ENCODE measurements around the gene SEZ6L2.
"Not testable (repeated sequence)": the region's sequence is repeated elsewhere in the genome, so short reads cannot be mapped to it uniquely, and the experiment has no call there.

Gene SEZ6L2

DNA sequence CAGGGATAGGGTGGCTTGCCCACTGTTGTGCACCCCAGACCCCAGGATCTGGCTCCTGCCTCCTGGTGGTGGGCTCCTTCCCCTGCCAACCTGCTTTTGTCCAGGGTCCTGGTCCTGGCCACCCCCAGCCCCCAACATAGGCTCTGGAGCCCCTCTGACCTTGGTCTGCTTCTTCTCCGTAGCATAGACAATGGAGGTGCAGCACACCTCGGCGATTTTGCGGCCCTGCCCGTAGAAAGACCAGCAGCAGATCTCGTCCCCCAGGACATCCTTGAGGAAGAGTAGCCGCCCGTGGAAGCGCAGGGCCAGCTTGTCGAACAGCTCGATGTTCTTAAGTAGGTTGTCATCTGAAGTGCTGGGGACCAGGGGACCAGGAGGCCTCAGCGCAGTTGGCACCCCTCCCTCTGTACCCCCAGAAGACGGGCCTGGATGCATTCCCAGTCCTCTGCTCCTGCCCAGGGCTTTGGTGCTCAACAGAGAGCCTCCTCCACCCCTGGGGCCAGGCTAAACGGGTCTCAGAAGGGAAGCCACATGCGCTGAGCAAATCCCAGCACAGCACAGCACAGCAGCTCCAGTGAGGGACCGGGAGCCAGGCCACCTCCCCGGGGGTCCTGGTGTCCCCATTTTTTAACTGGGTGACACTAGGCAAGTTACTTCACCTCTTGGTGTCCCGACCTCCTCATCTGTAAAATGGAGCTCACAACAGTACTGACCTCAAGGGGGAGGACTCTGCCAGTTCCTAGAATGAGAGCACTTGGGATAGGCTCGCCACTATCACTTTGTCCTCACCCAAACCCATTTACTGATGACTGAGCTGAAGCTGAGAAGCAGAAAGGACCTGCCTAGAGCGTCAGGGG is 11.7 kb upstream of the SEZ6L2 start:
- DNase-seq (ENCODE audit: low read depth in 2 of 2): no peak

DNA sequence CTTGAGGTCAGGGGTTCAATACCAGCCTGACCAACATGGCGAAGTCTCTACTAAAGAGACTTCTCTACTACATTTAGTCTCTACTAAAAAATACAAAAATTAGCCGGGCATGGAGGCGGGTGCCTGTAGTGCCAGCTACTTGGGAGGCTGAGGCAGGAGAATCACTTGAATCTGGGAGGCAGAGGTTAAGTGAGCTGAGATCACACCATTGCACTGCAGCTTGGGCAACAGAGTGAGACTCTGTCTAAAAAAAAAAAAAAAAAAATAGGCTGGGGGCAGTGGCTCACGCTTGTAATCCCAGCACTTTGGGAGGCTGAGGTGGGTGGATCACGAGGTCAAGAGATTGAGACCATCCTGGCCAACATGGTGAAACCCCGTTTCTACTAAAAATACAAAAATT is 10.5 kb upstream of the SEZ6L2 start:
- not testable (repeated sequence) for DNase-seq (ENCODE audit: low read depth in 2 of 2)

DNA sequence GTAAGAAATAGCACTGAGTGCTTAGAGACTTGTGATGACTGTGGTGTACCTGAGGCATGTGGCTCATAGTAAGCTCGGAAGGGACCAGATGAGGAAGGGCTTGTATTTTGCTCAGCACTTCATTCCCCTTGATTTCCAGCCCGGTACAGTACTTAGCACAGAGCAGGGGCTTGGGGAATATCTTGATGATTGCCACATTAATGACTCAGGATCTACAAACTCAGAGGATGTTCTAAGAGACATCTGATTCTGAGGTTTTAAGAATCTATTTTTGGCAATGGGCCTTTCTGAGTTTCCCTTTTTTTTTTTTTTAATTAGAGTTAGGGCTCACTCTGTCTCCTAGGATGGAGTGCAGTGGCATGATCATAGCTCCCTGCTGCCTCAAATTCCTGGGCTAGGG is 10.0 kb upstream of the SEZ6L2 start:
- DNase-seq (ENCODE audit: low read depth in 2 of 2): peak; percentile 21 to 24

DNA sequence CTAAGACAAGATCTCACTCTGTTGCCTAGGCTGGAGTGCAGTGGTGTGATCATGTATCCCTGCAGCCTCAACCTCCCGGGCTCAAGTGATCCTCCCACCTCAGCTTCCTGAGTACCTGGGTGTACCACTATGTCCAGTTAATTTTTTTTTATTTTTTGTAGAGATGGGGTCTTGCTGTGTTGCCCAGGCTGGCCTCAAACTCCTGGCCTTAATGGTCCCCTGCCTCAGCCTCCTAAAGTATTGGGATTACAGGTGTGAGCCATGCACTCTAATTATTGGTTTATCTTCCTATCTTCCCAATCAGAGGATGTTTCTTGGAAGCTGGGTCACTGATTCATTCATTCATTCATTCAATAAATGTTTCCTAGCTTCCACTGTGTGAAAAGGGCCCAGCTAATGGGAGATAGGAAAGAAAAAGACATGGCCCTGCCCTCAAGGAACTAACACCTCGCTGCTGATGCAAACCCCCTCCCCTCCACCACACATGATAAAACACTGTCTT is 9.4 kb upstream of the SEZ6L2 start:
- DNase-seq (ENCODE audit: low read depth in 2 of 2): no peak

DNA sequence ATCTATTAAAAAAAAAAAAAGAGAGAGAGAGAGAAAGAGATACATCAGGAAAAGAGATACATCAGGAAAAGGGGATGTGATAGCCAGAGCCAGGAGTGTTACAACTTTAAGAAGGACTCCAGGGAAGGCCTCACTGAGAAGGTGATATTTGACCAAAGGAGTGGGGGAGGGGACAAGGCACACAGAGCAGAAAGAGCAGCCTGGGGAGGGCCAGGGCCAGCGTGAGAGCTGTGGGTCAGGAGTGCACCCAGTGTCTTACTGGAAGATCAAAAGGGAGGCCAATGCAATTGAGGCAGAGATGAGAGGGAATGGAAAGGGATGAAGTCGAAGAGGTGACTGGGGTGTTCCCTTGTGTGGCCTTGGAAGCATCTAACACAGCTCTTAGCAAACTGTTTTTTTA is 8.6 kb upstream of the SEZ6L2 start:
- DNase-seq (ENCODE audit: low read depth in 2 of 2): no peak

DNA sequence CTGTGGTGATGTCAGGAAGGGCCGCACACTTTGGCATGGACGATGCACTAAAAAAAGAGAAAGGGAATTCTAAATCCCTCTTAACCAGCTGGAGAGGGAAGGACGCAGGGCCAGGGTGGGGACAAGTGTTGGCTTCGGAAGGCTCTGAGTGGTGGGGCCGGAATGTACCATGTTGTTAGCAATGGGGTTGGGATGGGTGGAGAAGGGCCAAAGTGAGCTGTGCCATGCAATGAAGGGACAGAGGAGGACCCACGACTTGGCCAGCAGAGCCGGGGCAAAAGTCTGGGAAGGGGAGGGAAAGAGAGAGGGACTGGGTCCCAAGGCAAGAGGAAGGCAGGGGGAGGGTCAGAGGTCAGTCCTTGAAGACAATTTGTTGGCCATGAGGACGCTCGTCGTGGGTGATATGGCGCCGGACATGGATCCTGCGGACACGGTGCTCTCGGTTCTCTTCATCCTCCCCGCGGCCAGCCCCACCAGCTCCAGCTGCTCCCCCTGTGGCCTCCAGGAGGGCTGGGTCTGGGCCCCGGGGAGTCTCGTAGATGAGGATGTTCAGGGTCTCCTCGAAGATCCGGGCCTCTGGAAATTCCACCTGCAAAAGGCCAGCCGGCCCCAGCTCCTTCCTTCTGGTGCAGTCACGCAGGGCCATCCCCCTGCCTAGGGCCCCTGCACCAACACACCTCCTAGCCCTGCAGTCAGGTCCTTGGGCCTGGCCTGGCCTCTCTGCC is 7.3 kb upstream of the SEZ6L2 start:
- no peak for DNase-seq (ENCODE audit: low read depth in 2 of 2)

DNA sequence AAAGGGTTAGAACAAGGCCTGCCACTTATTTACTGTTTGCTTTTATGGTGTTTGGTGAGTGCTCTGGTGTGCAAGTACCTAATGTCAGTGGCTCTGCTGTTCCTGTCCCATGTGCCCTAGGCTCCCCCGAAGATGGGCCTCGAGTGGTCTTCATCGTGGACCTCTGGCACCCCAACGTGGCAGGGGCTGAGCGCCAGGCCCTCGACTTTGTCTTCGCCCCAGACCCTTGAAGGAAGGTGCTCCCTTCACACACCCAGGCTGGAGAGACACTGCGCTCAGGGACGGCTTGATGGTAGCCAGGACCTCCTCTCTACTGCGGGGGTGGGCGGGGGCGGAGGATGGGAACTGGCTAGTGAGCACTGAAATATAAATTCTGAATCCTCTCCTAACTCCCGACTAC is 6.3 kb upstream of the SEZ6L2 start:
- DNase-seq (ENCODE audit: low read depth in 2 of 2): no peak

DNA sequence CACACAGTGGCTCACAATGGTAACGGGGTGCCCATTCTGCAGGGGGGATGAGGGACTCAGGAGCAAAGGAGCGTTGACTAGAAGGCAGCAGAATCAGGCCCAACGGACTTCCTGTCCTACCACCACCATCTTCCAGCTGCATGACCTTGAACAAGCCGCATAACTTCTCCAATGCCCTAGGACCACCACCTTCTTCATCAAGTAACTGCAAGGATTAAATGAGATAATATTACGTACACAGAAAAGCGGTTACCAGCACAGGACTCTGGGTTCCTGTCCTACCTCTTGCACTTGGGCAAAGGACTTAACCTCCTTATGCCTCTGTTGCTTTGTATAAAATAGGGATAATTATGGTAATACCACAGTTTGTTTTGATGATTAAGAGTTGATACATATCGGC is 5.6 kb upstream of the SEZ6L2 start:
- no peak for DNase-seq (ENCODE audit: low read depth in 2 of 2)

DNA sequence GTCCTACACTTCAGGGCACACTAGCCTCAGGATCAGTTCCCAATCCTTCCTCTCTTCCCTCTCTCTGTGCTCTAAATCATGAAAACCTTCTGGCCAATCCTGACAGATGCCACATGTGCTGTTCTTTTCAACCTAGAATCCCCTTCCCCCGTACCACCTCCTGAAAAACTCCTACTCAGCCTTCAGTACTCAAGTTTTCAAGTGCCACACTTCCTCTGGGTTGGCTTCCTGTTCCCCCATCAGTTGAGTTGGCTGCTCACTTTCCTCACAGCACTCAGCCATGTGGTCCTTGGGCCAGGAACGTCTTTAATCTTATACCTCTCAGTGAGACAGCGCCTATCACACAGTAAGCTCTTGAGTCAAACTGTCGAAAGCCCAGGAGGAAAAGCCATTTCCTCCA is 4.2 kb upstream of the SEZ6L2 start:
- no peak for DNase-seq (ENCODE audit: low read depth in 2 of 2)

DNA sequence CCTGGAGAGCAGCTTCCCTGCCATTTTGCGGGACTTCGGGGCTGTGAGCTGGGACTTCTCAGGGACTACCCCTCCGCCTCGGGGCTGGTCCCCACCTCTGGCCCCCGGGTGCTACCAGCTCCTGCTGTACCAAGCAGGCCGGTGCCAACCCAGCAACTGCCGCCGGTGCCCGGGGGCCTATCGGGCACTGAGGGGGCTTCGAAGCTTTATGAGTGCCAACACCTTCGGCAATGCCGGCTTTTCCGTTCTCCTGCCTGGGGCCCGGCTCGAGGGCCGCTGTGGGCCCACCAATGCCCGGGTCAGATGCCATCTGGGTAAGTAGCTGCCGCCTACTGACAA is 2.2 kb upstream of the SEZ6L2 start:
- DNase-seq (ENCODE audit: low read depth in 2 of 2): no peak

DNA sequence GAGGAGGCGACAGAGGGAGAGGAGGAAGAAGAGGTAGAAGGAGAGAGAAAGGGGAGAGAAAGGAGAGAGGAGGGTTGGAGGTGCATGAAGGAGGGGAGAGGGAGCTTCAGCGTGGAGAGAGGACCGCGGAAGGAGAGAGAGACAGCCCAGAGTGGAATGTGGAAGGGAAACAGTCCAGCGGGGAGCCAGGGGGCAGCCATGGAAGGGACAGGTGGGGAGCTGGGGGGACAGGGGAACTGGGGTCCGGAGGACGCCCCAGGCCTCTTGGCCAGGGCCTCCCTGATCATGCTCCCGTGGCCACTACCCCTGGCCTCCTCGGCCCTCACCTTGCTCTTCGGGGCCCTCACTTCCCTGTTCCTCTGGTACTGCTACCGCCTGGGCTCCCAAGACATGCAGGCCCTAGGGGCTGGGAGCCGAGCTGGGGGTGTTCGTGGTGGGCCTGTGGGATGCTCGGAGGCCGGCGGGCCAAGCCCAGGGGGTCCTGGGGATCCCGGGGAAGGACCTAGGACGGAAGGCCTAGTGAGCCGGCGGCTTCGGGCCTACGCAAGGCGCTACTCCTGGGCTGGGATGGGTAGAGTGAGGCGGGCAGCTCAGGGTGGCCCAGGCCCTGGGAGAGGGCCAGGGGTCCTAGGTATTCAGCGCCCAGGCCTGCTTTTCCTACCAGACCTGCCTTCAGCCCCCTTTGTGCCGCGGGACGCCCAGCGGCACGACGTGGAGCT is 1.7 kb upstream of the SEZ6L2 start:
- DNase-seq (ENCODE audit: low read depth in 2 of 2): no peak

DNA sequence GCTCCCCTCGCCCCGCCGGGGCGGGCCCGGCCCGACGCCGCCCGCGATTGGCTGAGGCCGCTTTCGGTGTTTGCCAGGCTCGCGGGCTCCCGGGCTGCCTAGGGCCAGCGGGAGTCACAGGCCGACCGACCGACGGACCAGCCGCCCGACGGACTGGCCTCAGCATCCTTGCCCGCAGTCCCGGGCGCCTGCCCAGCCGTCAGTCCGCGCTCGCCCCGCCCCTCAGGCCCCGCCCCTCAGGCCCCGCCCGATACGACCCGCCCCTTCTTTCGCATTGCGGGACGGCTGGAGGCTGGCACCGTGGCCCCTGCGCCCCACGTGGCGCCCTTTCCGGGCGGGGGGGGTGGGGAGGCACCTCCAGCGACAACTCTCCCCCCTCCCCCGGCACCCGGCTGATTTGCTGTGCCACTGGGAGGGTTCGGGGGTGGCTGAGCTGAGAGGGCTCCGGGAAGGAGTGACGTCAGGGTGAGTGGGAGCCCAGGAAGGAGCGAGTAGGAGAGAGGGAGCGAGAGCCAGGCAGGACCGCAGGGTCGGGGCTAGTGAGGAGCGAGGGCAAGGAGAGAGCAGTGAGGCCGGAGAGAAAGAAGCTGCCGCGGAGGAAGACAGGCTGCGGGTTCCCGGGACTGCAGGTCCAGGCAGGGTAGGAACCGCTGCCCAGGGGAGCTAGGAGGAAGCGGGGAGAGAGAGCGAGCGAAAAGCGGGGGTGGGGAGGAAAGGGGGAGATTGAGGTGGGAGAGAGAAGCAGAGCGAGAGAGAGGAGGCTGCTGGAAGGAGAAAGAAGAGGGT is 945 bp upstream of the SEZ6L2 start, which contains the start of gene ASPHD1:
Gene ASPHD1, plus strand, starts transcription at position 387 of the 786 bp plus-strand sequence. CDS start 484 bp downstream, outside the sequence.
- DNase-seq (ENCODE audit: low read depth in 2 of 2): peak; percentile 14 to 38

DNA sequence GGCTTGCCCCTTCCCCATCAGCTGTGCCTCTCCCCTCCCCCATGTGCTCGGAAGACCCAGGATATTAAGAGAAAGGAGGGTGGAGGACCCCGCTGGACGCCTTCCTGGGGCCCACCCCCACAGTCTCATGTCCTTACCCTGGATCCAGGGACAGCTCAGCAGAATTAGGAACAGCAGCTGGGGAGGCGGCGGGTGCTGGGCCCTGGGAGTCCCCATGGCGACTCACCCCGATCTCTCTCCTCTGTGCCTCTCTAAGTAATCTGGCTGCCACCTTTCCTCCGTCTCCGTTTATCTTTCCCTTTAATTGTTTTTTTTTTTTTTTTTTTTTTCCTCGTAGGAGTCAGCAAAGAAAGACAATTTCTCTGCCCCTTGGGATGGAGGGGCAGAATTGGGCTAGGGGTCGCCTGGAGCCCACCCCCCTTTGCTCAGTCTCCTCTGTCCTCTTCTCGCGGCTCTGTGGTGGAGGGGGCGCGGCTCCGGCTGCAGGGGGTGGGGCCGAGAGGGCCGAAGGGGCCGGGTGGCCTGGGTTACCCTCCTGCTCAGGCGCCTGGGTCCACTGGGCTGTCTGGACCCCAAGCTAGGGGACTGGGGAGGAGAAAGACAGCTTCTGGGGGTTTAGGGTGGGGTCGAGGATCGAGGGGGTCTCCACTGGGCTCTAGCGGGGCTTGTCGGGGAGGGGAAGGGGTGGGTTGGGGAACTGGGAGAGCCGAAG is 390 bp downstream of the SEZ6L2 start:
- no peak for DNase-seq (ENCODE audit: low read depth in 2 of 2)

DNA sequence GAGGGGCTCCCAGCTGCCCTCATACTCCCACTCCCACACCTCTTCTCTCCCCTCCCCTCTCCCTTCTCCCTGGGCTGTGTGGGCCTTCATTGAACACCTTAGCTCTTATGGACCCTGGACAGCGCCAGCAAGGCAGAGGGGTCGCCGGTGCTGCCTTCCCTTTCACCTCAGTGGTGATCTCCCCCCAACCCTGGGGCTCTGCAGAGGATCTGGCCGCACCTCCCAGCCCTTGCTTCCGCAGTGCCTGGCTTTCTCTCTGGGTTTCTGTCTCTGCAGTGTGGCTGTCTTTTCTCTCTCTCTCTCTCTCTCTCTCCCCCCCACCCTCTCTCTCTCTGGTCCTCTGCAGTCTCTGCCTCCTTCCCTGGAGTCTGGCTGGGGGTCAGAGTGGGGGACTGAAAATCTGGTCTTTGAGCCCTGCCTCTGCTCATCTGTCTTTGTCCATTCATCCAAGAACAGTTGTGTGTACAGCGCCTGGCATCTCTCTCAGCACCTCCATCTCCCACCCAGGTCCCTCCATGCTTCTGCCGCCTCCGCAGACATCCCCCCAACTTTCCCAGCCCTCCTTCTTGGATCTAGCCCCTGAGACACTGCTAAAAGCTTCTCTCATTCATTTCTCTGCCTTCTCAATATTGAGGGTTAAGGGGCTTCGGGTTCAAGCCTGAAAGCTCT is 1.1 kb downstream of the SEZ6L2 start:
- no peak for DNase-seq (ENCODE audit: low read depth in 2 of 2)

DNA sequence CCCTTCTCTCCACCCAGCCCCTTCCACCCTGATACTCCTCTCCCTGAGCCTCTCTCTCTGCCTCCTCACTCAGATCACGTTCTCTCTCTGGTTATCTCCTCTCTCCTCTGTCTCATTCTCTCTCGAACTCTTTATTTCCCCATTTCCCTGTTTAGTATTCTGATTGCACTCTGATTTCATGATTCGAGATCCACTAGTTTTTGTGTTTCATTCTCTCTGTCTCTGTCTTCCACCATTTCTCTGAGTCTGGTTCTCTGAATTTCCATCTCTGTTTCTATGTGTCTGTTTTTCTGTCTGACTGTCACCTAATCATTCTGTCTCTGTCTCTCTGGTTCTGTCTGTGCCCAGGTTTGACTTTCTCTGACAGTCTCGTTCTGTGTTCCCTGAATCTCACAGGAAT is 2.0 kb downstream of the SEZ6L2 start:
- DNase-seq (ENCODE audit: low read depth in 2 of 2): no peak

DNA sequence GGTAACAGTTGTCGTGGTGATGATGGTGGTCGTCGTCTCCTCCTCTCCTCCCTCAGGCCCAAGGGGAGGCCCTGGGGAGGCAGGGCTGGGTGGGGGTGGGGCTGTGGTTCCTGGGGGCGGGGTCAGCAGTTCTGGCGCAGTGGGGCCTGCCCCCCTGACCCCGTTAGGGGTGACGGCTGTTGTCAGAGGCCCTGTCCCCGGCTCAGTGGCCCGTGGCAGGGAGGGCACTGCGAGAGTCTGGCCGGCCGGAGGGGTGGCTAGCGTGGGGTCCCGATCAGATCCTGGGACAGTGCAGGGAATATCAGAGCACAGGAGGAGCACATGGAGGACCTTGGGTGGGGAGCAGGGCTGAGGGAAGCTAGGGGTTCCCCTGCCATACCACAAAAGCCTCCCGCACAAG is 2.5 kb downstream of the SEZ6L2 start:
- no peak for DNase-seq (ENCODE audit: low read depth in 2 of 2)

DNA sequence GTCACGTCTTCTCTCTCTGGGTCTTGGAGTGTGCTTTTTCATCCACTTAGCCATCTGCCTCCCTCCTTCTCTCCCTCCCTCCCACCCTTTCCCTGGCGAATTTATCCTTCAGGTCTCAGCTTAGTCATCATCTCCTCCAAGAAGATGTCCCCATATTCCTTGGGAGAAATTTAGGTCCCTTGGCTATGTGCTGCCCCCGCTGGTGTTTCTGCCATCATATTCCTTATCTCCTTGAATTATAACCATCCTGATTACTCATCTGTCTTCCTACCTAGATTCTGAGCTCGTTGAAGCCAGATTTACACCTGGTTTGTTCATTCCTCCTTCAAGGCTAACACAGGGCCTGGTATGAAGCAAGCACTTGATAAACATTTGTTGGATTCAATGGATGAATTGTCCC is 5.0 kb downstream of the SEZ6L2 start:
- DNase-seq (ENCODE audit: low read depth in 2 of 2): no peak

DNA sequence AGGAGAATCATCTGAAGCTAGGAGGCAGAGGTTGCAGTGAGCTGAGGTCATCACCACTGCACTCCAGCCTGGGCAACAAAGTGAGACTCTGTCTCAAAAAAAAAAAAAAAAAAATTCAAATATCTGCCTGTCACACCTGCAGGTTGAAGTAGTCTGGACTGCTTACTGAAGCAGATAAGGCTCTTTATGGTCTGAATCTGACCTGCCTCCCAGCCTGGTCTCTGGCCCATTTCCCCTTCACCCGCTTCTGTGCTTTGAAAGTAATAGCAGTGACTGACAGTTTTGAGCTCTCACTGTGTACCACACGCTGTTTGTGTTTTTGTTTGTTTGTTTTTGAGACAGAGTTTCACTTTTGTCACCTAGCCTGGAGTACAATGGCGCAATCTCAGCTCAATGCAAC is 5.8 kb downstream of the SEZ6L2 start:
- no peak for DNase-seq (ENCODE audit: low read depth in 2 of 2)

DNA sequence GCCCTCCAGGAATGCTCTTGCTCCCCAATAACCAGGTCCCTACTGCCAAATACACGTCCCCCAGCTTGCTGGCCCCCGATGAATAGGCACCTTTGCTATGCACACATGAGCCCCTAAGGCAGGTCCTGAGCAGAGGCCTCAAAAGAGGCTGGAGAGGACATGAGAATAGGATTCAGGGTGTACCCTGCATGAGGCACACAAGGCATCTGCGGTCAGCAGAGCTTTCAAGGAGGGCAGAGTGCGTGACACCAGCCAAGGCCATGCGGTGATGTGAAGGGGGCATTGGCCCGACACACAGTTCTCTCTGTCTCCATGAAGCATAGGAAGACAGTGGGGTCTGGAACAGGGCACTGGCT is 6.9 kb downstream of the SEZ6L2 start:
- DNase-seq (ENCODE audit: low read depth in 2 of 2): no peak

Measured in fibroblast of skin of left quadriceps (primary cell).